Heart left ventricle (tissue), 13 donors: Measurements from ENCODE around the gene FAM20B.

Experiments
- POLR2A ChIP-seq, 2 donors: fragments of 450-650 bp; IDR thresholded peaks; one replicate each; pipeline ENCODE4 v1.6.1; 2017; ENCODE audit warnings: antibody characterized with exemption in 2 of 2, mild to moderate bottlenecking in 2 of 2, moderate library complexity in 2 of 2
- TF ChIP-seq, protein P1 (sequence below), 12 donors: fragments of 200-600 bp; sonication (generic) in 4 of 12; IDR thresholded peaks; one replicate each; pipeline versions ENCODE4 v1.5.0 to v1.8.0; 2018 to 2022; ENCODE audit warnings: antibody characterized with exemption in 12 of 12, mild to moderate bottlenecking in 5 of 12
- donor health status: ischemic (EF 13 %, LVEDD 7.1; RV severe dilation, severe dysfunction).
- donor health status: DM: no; HTN: yes; CAD: no.
- donor health status: DM: no; HTN: no; CAD: no.
- donor health status: ischemic (EF 25% LVEDD 6.9; RV normal size, moderate dysfunction).
- donor health status: ischemic (EF 25% LVEDD 5.7; RV mildly dilated, moderate dysfunction).
- donor health status: ischemic (EF 35%, LVEDD 5.7; RV mildly dilated, moderate dysfunction).
- donor health status: nonischemic (EF 11% LVEDD 7.7; RV severe dilation, severe dysfunction).
- donor health status: DM: yes; HTN: yes; CAD: no.
- donor health status: PGD.
- donor health status: ischemic (EF 29% LVEDD 5.4; RV normal size, mild dysfunction).
- donor health status: nonischemic (EF 23%, LVEDD 6.1; RV moderate dilation, normal function).

DNA sequence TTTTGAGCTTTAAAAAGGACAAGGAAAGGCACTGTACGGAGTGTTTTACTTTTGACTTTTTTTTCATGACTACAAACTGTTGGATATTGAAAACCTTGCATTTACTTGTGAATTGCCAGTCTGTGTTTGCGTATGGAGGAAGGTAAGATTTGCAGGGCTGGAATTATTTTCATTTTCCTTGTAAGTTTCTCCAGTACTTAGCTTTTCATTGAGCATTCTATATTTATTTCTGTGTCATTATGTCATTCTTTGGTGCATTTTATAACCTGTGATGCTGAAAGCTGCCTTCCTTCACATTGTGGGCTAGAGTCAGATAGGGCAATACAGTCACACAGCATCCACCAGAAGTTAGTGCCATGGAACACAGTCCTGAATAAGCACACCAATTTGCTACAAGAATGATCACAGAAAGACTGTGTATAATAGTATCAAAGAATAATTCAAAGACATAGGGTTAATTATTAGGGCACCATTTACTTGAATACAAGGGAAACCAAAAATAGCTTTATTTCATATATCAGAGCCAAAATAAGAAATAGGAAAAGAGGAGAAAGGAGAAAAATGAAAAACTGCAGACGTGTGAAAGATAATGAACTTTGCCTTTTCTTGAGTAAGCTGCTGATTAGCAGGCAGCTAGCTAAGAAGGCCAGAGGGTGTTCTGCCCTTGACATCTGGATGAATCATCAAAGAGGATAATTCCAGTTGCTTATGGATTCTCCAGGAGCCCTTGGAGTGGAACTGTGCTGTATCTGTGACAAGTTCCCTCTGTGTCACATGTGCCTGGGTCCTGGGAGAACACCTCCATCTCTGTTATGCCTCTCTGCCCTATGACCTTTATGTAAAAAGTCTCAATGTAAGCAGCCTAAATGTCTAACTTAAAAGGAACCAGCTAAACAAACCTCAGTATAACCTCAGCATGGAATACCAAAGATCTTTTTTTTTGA is 8.0 kb upstream of the FAM20B start:
- TF ChIP-seq, protein P1, sequence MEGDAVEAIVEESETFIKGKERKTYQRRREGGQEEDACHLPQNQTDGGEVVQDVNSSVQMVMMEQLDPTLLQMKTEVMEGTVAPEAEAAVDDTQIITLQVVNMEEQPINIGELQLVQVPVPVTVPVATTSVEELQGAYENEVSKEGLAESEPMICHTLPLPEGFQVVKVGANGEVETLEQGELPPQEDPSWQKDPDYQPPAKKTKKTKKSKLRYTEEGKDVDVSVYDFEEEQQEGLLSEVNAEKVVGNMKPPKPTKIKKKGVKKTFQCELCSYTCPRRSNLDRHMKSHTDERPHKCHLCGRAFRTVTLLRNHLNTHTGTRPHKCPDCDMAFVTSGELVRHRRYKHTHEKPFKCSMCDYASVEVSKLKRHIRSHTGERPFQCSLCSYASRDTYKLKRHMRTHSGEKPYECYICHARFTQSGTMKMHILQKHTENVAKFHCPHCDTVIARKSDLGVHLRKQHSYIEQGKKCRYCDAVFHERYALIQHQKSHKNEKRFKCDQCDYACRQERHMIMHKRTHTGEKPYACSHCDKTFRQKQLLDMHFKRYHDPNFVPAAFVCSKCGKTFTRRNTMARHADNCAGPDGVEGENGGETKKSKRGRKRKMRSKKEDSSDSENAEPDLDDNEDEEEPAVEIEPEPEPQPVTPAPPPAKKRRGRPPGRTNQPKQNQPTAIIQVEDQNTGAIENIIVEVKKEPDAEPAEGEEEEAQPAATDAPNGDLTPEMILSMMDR (IDR thresholded peaks at IDR 0.05) = no peak
- TF ChIP-seq POLR2A (IDR thresholded peaks at IDR 0.05) = no peak
